HL-60 (cell line): ENCODE measurements around the gene LY6G6F.

Experiments
- DNase-seq, 2 experiments: peaks; one replicate each; pipeline ENCODE4 v3.0.0-alpha.2; 2010 to 2020; ENCODE audit warnings: low read depth in 1 of 2, low spot score in 1 of 2
- H3K27ac ChIP-seq: fragments of 250-450 bp; sonication (Bioruptor Pico); replicated peaks from 2 replicates; pipeline ENCODE4 v1.5.1; 2020; ENCODE audit warnings: mild to moderate bottlenecking, moderate library complexity
- H3K27me3 ChIP-seq: fragments of 250-450 bp; sonication (Bioruptor Pico); 2 replicates; pipeline ENCODE4 v1.5.1; 2021; ENCODE audit warnings: mild to moderate bottlenecking, moderate library complexity; ENCODE audit not compliant: insufficient read depth, poor library complexity, severe bottlenecking
- H3K4me3 ChIP-seq: replicated peaks from 2 replicates; pipeline ENCODE4 v1.5.1; 2011; ENCODE audit warnings: mild to moderate bottlenecking, control low read depth, low read length; ENCODE audit not compliant: insufficient read depth
- CTCF ChIP-seq: IDR thresholded peaks from one replicate; pipeline ENCODE4 v1.5.1; 2011; ENCODE audit warnings: low read length, control low read depth, inconsistent platforms; ENCODE audit not compliant: insufficient read depth
- GABPA ChIP-seq: IDR thresholded peaks from 2 replicates; pipeline ENCODE4 v1.6.1; 2012; ENCODE audit warnings: low read depth
- POLR2AphosphoS5 ChIP-seq: IDR thresholded peaks from 2 replicates; pipeline ENCODE4 v1.6.1; 2012; ENCODE audit warnings: low read depth
- REST ChIP-seq: IDR thresholded peaks from 2 replicates; pipeline ENCODE4 v1.6.1; 2012; ENCODE audit warnings: low read depth; ENCODE audit not compliant: insufficient replicate concordance
- SPI1 ChIP-seq: IDR thresholded peaks from 2 replicates; pipeline ENCODE4 v1.6.1; 2012; ENCODE audit warnings: low read depth, mild to moderate bottlenecking, borderline replicate concordance

The LY6G6F gene

GRCh38 chr6:31722173-31722572 lies 15.5 kb downstream of the LY6G6F start:
- TF ChIP-seq GABPA (no peak), POLR2AphosphoS5 (no peak), CTCF (no peak), REST (no peak), SPI1 (no peak)
- Histone ChIP-seq H3K27ac (no peak overlapping the region), H3K4me3 (no peak overlapping the region), H3K27me3 (no peaks in the 10 kb centered on the region)
- DNase-seq, result no peak

GRCh38 chr6:31723245-31723979 lies 16.7 kb downstream of the LY6G6F start, which contains the start of gene MPIG6B:
MPIG6B (plus strand) TSS chr6:31723373; CDS start chr6:31723384, 11 bp downstream.
- Histone ChIP-seq H3K4me3 (no peak within 1 kb of the TSS), H3K27me3 (no peaks in the 10 kb centered on the region), H3K27ac (no peak within 1 kb of the TSS)
- TF ChIP-seq SPI1 (no peak), REST (no peak), GABPA (no peak), CTCF (no peak), POLR2AphosphoS5 (no peak)
- DNase-seq, result no peak

- Histone ChIP-seq H3K27ac (no peak overlapping the region), H3K4me3 (no peak overlapping the region), H3K27me3 (no peaks in the 10 kb centered on the region)
- TF ChIP-seq REST, result no peak
- TF ChIP-seq GABPA, result no peak
- TF ChIP-seq POLR2AphosphoS5, result no peak
- TF ChIP-seq CTCF, result no peak
- no peak for TF ChIP-seq SPI1
- DNase-seq, result no peak
Observed at GRCh38 chr6:31723980-31724691, 17.5 kb downstream of the LY6G6F start.
